GM12878 (cell line): ENCODE measurements around the gene RGS18. TPM values are rescaled to one million over a fixed set of nuclear protein-coding genes. Genes with fewer than 3 reads are reported as not detected.
A peak's percentile ranks its signal among the peaks of the same experiment; 100 is the strongest.

ENCODE experiments used
- ATAC-seq: fragments of 200-7000 bp; cut with Tn5 transposase; 3 replicates; pipeline ENCODE4 v1.9.1; 2020; ENCODE audit warnings: mild to moderate bottlenecking, moderate library complexity
- BruUV-seq: library from RNA; stranded (reverse); fragments of 400-500 nt; replicated peaks from 2 replicates; lab custom pipeline; 2021; lab: Mats Ljungman, UMichigan
- CTCF ChIA-PET: fragments of 300-600 bp; sonication (Branson Sonifier 250); formaldehyde crosslinking; extraction: SDS; loops from one replicate; lab custom pipeline; 2021; ENCODE audit warnings: inconsistent platforms; lab: Yijun Ruan, JAX
- POLR2A ChIA-PET: fragments of 350-600 bp; formaldehyde crosslinking; extraction: SDS; loops from one replicate; lab custom pipeline; 2021; ENCODE audit warnings: inconsistent platforms; lab: Charles Lee
- RAD21 ChIA-PET: fragments of 300-600 bp; sonication (Branson Sonifier 250); formaldehyde crosslinking; loops from one replicate; lab custom pipeline; 2023; ENCODE audit warnings: antibody characterized with exemption; ENCODE audit not compliant: unreplicated experiment; lab: Charles Lee
- SMC1A ChIA-PET: fragments of 300-600 bp; sonication (Branson Sonifier 250); formaldehyde crosslinking; loops from one replicate; lab custom pipeline; 2023; ENCODE audit not compliant: unreplicated experiment, uncharacterized antibody; lab: Charles Lee
- DNase-seq: peaks from one replicate; pipeline ENCODE4 v3.0.0-alpha.2; 2011; ENCODE audit warnings: low read depth, low spot score
- FAIRE-seq: peaks from 3 replicates; lab custom pipeline; 2011; peaks lifted over from hg19 to GRCh38; lab: Jason Lieb, UNC
- H2AFZ ChIP-seq: 2 replicates; pipeline ENCODE4 v1.6.0; 2011; ENCODE audit warnings: low read depth, low read length, control low read depth; ENCODE audit not compliant: control insufficient read depth
- H3K27ac ChIP-seq: 2 replicates; pipeline ENCODE4 v1.5.1; 2011; ENCODE audit warnings: control low read depth; ENCODE audit not compliant: control insufficient read depth, insufficient read depth
- H3K27me3 ChIP-seq, 2 experiments: replicated peaks in 1 of 2; 2 replicates each; pipeline versions ENCODE4 v1.6.0 to v1.6.1; 2011; ENCODE audit warnings: low read length in 1 of 2; ENCODE audit not compliant: control insufficient read depth in 2 of 2, insufficient read depth in 2 of 2
- H3K36me3 ChIP-seq, 2 experiments: 2 replicates each; pipeline ENCODE4 v1.5.1; 2011; ENCODE audit warnings: low read length in 1 of 2; ENCODE audit not compliant: control insufficient read depth in 2 of 2, insufficient read depth in 2 of 2
- H3K4me1 ChIP-seq: 2 replicates; pipeline ENCODE4 v1.6.1; 2011; ENCODE audit warnings: mild to moderate bottlenecking, low read length, moderate library complexity, mixed read lengths; ENCODE audit not compliant: control insufficient read depth, insufficient read depth
- H3K4me2 ChIP-seq: 2 replicates; pipeline ENCODE4 v1.6.0; 2011; ENCODE audit warnings: control low read depth; ENCODE audit not compliant: control insufficient read depth, insufficient read depth
- H3K4me3 ChIP-seq: fragments of 200-600 bp; sonication (generic); 2 replicates; pipeline ENCODE4 v1.5.1; 2016
- H3K79me2 ChIP-seq: 2 replicates; pipeline ENCODE4 v1.6.0; 2011; ENCODE audit warnings: low read length; ENCODE audit not compliant: control insufficient read depth, insufficient read depth
- H3K9ac ChIP-seq: 2 replicates; pipeline ENCODE4 v1.8.0; 2011; ENCODE audit warnings: low read length, control low read depth, mixed read lengths; ENCODE audit not compliant: control insufficient read depth, insufficient read depth
- H3K9me3 ChIP-seq: replicated peaks from 3 replicates; pipeline ENCODE4 v1.5.1; 2011; ENCODE audit warnings: mild to moderate bottlenecking, low read length; ENCODE audit not compliant: control insufficient read depth, insufficient read depth
- H4K20me1 ChIP-seq: 2 replicates; pipeline ENCODE4 v1.6.0; 2011; ENCODE audit not compliant: control insufficient read depth, insufficient read depth
- BCL3 ChIP-seq: IDR thresholded peaks from 2 replicates; pipeline ENCODE4 v1.6.1; 2011; ENCODE audit warnings: borderline replicate concordance, low read depth, mild to moderate bottlenecking, moderate library complexity, low read length; ENCODE audit not compliant: insufficient read depth, poor library complexity, severe bottlenecking
- CEBPB ChIP-seq, 2 experiments: fragments of 150-350 bp in 1 of 2; IDR thresholded peaks; 2 replicates each; pipeline ENCODE4 v1.6.1; 2012 to 2014; ENCODE audit warnings: low read depth in 2 of 2, low read length in 2 of 2, borderline replicate concordance in 1 of 2, inconsistent platforms in 1 of 2
- DPF2 ChIP-seq: fragments of 450-650 bp; IDR thresholded peaks from 2 replicates; pipeline ENCODE4 v1.6.1; 2017; ENCODE audit warnings: mild to moderate bottlenecking
- ETV6 ChIP-seq, 2 experiments: fragments of 450-650 bp in 1 of 2; IDR thresholded peaks in 1 of 2; conservative IDR thresholded peaks in 1 of 2; 2 replicates each; pipeline ENCODE4 v1.6.1; 2014; ENCODE audit warnings: antibody characterized with exemption in 1 of 2, borderline replicate concordance in 1 of 2, low read depth in 1 of 2, mild to moderate bottlenecking in 1 of 2, moderate library complexity in 1 of 2
- HDAC2 ChIP-seq: fragments of 200-600 bp; sonication (generic); IDR thresholded peaks from 2 replicates; pipeline ENCODE4 v1.6.1; 2017
- LARP7 ChIP-seq: fragments of 450-650 bp; IDR thresholded peaks from 2 replicates; pipeline ENCODE4 v1.6.1; 2017; ENCODE audit warnings: mild to moderate bottlenecking
- MTA2 ChIP-seq: fragments of 450-650 bp; IDR thresholded peaks from 2 replicates; pipeline ENCODE4 v1.6.1; 2016; ENCODE audit warnings: low read depth, mild to moderate bottlenecking, moderate library complexity
- MYC ChIP-seq: IDR thresholded peaks from 2 replicates; pipeline ENCODE4 v1.6.1; 2011; ENCODE audit warnings: mild to moderate bottlenecking, low read length, moderate library complexity, inconsistent platforms; ENCODE audit not compliant: insufficient read depth, insufficient replicate concordance, insufficient read length, severe bottlenecking
- RB1 ChIP-seq: fragments of 450-650 bp; formaldehyde crosslinking; IDR thresholded peaks from 2 replicates; pipeline ENCODE4 v1.6.1; 2017; ENCODE audit warnings: mild to moderate bottlenecking, borderline replicate concordance
- SMARCA5 ChIP-seq: fragments of 450-650 bp; IDR thresholded peaks from 2 replicates; pipeline ENCODE4 v1.6.1; 2017; ENCODE audit warnings: mild to moderate bottlenecking
- SMC3 ChIP-seq: IDR thresholded peaks from 2 replicates; pipeline ENCODE4 v1.6.1; 2011; ENCODE audit warnings: low read length, improper control_type of control experiment, borderline replicate concordance
- SPI1 ChIP-seq: IDR thresholded peaks from 2 replicates; pipeline ENCODE4 v1.6.1; 2011; ENCODE audit warnings: low read depth, mild to moderate bottlenecking, low read length, moderate library complexity, borderline replicate concordance; ENCODE audit not compliant: insufficient read depth
- STAT1 ChIP-seq: fragments of 450-650 bp; conservative IDR thresholded peaks from 2 replicates; pipeline ENCODE4 v1.6.1; 2014; ENCODE audit warnings: antibody characterized with exemption, mild to moderate bottlenecking
- TARDBP ChIP-seq: IDR thresholded peaks from 2 replicates; pipeline ENCODE4 v1.6.1; 2016; ENCODE audit warnings: borderline replicate concordance
- WRNIP1 ChIP-seq: IDR thresholded peaks from 2 replicates; pipeline ENCODE4 v1.6.1; 2011; ENCODE audit warnings: low read depth, low read length, improper control_type of control experiment, borderline replicate concordance
- YBX1 ChIP-seq: fragments of 450-650 bp; IDR thresholded peaks from 2 replicates; pipeline ENCODE4 v1.6.1; 2016; ENCODE audit warnings: antibody characterized with exemption
- ZNF622 ChIP-seq: fragments of 450-650 bp; IDR thresholded peaks from 2 replicates; pipeline ENCODE4 v1.6.1; 2017; ENCODE audit warnings: mild to moderate bottlenecking, inconsistent platforms
- ZSCAN29 ChIP-seq: fragments of 450-650 bp; IDR thresholded peaks from 2 replicates; pipeline ENCODE4 v1.6.1; 2017; ENCODE audit warnings: mild to moderate bottlenecking, moderate library complexity
- WGBS: methylation state at CpG from one replicate; pipeline ENCODE4 v1.1.6; 2016; ENCODE audit warnings: low lambda C conversion rate; ENCODE audit not compliant: insufficient replicate concordance, insufficient coverage; ENCODE audit errors: missing lambda C conversion rate; 5-methylcytosine and 5-hydroxymethylcytosine counted together
- in situ Hi-C: fragments of 300-500 bp; cut with MboI; formaldehyde crosslinking; loops from 9 replicates; pipeline ENCODE4 v1.14.3; 2018; ENCODE audit warnings: mixed read lengths
- intact Hi-C: fragments of 100-400 bp; cut with micrococcal nuclease; formaldehyde crosslinking; loops from one replicate; pipeline ENCODE4 v1.14.2; 2022; ENCODE audit not compliant: unreplicated experiment
- polyA plus RNA-seq, 11 experiments: library from polyadenylated mRNA; depleted of rRNA in 4 of 11; unstranded in 6 of 11; stranded (reverse) in 5 of 11; fragments of >200 nt; fragmentation: Nextera tagmentation in 4 of 11; fragmentation: Illumina TruSeq in 1 of 11; extraction: Ambion mirVana in 4 of 11; extraction: Trizol in 1 of 11; gene quantifications; 1 replicate in 1 of 11; 2 replicates in 10 of 11; pipeline versions ENCODE4 v1.2.1 to v1.2.3, GENCODE V29; 2011 to 2016; ENCODE audit warnings: inconsistent platforms in 2 of 11, missing spikeins in 2 of 11, low read depth in 1 of 11
- total RNA-seq, 4 experiments: library from RNA; depleted of rRNA in 3 of 4; stranded (reverse); fragments of >200 nt in 3 of 4; fragmentation: Illumina TruSeq in 1 of 4; extraction: Trizol in 1 of 4; gene quantifications; 2 replicates each; pipeline versions ENCODE4 v1.2.1 to v1.2.3, GENCODE V29; 2013 to 2021

Gene RGS18
- total and polyA plus RNA-seq, 10 of the 15 experiments (the other 5 are each of a cell fraction or from before 2014, with no cell fraction given) = not detected

GRCh38 chr1:192160196-192160595 is 1.9 kb downstream of the RGS18 start (continued):
- TF ChIP-seq MYC (no peak), SMARCA5 (no peak), ZNF622 (no peak)

- SMC1A ChIA-PET = no interaction called here
- Histone ChIP-seq H3K4me3 (no peak overlapping the region), H3K4me1 (no peaks in the 10 kb centered on the region)
- no peak for ATAC-seq
- TF ChIP-seq SPI1 (peak; percentile 42; the same call in 1 of the 2 replicates), RB1 (no peak)
- TF ChIP-seq, all 136 proteins: peak for 1
- Histone ChIP-seq H3K27me3 (no peaks in the 10 kb centered on the region), H4K20me1 (no peaks in the 10 kb centered on the region), H3K9ac (no peak overlapping the region), H3K9me3 (no peaks in the 10 kb centered on the region; the same call in 2 of the 3 replicates), H2AFZ (no peak overlapping the region), H3K36me3 (no peaks in the 10 kb centered on the region), H3K79me2 (no peaks in the 10 kb centered on the region), H3K27ac (no peak overlapping the region), H3K4me2 (no peak overlapping the region)
- ChIA-PET CTCF (no interaction called here), POLR2A (no interaction called here), RAD21 (no interaction called here)
- BruUV-seq = no TSS peak
- WGBS = 4% methylated on average over 1 of the region's 1 CpG
- in situ Hi-C loops = no loop called here
- FAIRE-seq (peak; percentile 41), DNase-seq (no peak)
- intact Hi-C loops = no loop called here
These were observed 3.7 kb downstream of the RGS18 start for GRCh38 chr1:192161976-192162375.

- DNase-seq = no peak
- SMC1A ChIA-PET = interaction anchor here (0.6 kb wide), 1 partner anchor 110 kb away, joined by 3 read pairs; no protein-coding TSS in a partner anchor
- Histone ChIP-seq H3K27ac (no peak overlapping the region), H4K20me1 (no peaks in the 10 kb centered on the region), H3K79me2 (no peaks in the 10 kb centered on the region), H3K27me3 (no peaks in the 10 kb centered on the region), H3K9me3 (no peaks in the 10 kb centered on the region; the same call in 2 of the 3 replicates), H3K4me1 (no peaks in the 10 kb centered on the region), H3K4me2 (no peak overlapping the region), H3K36me3 (no peaks in the 10 kb centered on the region), H3K9ac (no peak overlapping the region), H3K4me3 (no peak overlapping the region), H2AFZ (no peak overlapping the region)
- CTCF ChIA-PET = no interaction called here
- WGBS = 3% methylated on average over 5 of the region's 5 CpGs
- in situ Hi-C loops (no loop called here), intact Hi-C loops (no loop called here)
- FAIRE-seq = no peak
- BruUV-seq = no TSS peak
- ATAC-seq = no peak
- RAD21 ChIA-PET = no interaction called here
- POLR2A ChIA-PET = no interaction called here
- TF ChIP-seq TARDBP (no peak), CEBPB (IDR thresholded peaks at IDR 0.05; ENCODE audit: borderline replicate concordance in 1 of 2, low read depth in 2 of 2, low read length in 2 of 2) (no peak), STAT1 (no peak), YBX1 (no peak), DPF2 (no peak), LARP7 (no peak), MTA2 (no peak), HDAC2 (no peak), BCL3 (no peak), ETV6 (conservative IDR thresholded peaks at IDR 0.05 in 1 of 2, IDR thresholded peaks at IDR 0.05 in 1 of 2; ENCODE audit: borderline replicate concordance in 1 of 2, low read depth in 1 of 2) (no peak), WRNIP1 (no peak), SMC3 (no peak), ZSCAN29 (no peak)
These were observed 4.1 kb downstream of the RGS18 start for GRCh38 chr1:192162376-192162775.
